Measurements from ENCODE around the gene GLG1. TPM values are rescaled to one million over a fixed set of nuclear protein-coding genes. Genes with fewer than 3 reads are reported as not detected.

GLG1 gene
- total RNA-seq, 1 experiment from 2014 or later = 135 TPM

DNA sequence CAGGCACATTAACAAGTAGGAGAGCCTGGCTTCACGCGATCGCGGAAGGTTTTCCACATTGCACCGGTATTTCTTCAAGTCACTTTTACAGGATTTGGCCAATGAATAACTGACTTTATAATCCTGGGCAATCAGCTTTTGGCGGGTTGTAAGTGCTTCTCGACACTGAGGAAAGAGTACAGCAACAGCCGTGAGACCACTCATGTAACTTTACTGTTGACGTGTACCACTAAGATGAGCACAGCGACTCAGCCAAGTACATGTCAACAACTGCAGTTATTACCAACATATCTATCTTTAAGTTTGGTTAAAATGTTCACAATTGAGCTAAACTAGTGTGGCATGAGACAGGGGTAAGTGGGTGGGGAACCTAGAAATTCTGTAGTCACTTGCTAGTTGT, 113.9 kb downstream of the GLG1 start:
- Mint-ChIP-seq H3K27ac (no peak overlapping the region), H3K4me3 (no peak overlapping the region), H3K9me3 (no peaks in the 10 kb centered on the region), H3K36me3 (ENCODE audit: insufficient read depth in 1 of 3, low read depth in 3 of 3) (peaks cover 29 to 63% (median 56%) of the 10 kb centered on the region in 3 experiments; a peak in 6 of 7 replicates), H3K4me1 (no peaks in the 10 kb centered on the region), H3K27me3 (ENCODE audit: low read depth) (no peaks in the 10 kb centered on the region)
- no peak overlapping the region for H3K23ac ChIP-seq (ENCODE audit: insufficient read length, low read depth, low read length)
- no peaks in the 10 kb centered on the region for H3K27me3 ChIP-seq (ENCODE audit: insufficient read depth, low read length)
- H2BK15ac ChIP-seq (ENCODE audit: low read depth, low read length) = no peak overlapping the region
- no peak overlapping the region for H3K9ac ChIP-seq (ENCODE audit: extremely low read depth, insufficient read length, low read length)
- no peak overlapping the region for H2BK12ac ChIP-seq (ENCODE audit: insufficient read length, low read depth, low read length)
- no peak overlapping the region for H2AK5ac ChIP-seq (ENCODE audit: insufficient read length, low read length)
- H3K4ac ChIP-seq (ENCODE audit: low read depth, low read length) = no peak overlapping the region
- no peak for DNase-seq
- H3T11ph ChIP-seq (ENCODE audit: low read length) = no peak overlapping the region
- TF ChIP-seq, protein P1, sequence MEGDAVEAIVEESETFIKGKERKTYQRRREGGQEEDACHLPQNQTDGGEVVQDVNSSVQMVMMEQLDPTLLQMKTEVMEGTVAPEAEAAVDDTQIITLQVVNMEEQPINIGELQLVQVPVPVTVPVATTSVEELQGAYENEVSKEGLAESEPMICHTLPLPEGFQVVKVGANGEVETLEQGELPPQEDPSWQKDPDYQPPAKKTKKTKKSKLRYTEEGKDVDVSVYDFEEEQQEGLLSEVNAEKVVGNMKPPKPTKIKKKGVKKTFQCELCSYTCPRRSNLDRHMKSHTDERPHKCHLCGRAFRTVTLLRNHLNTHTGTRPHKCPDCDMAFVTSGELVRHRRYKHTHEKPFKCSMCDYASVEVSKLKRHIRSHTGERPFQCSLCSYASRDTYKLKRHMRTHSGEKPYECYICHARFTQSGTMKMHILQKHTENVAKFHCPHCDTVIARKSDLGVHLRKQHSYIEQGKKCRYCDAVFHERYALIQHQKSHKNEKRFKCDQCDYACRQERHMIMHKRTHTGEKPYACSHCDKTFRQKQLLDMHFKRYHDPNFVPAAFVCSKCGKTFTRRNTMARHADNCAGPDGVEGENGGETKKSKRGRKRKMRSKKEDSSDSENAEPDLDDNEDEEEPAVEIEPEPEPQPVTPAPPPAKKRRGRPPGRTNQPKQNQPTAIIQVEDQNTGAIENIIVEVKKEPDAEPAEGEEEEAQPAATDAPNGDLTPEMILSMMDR (conservative IDR thresholded peaks at IDR 0.05) = no peak
- H4K20me1 ChIP-seq (ENCODE audit: control insufficient read depth, insufficient read depth, insufficient read length) = no peaks in the 10 kb centered on the region
- no CpG with 5 or more reads among the region's 10 CpGs for WGBS (ENCODE audit: extremely low coverage, insufficient read length, low lambda C conversion rate)
- no peak overlapping the region for H2BK120ac ChIP-seq (ENCODE audit: low read depth, low read length, poor library complexity, severe bottlenecking)
- no peak overlapping the region for H2AFZ ChIP-seq (ENCODE audit: low read length)
- H3K27ac ChIP-seq (ENCODE audit: insufficient read length, low read depth, low read length) = no peak overlapping the region
- no peak overlapping the region for H3K56ac ChIP-seq (ENCODE audit: insufficient read length, low read depth, low read length)
- no peaks in the 10 kb centered on the region for H3K23me2 ChIP-seq (ENCODE audit: insufficient read length, low read depth, low read length, poor library complexity, severe bottlenecking)
- no peak overlapping the region for H4K8ac ChIP-seq (replicated peaks; ENCODE audit: insufficient read length, low read depth, low read length)
- H3K4me1 ChIP-seq (ENCODE audit: insufficient read depth, low read length) = no peaks in the 10 kb centered on the region
- H3K79me1 ChIP-seq (ENCODE audit: insufficient read depth, low read depth, low read length, poor library complexity, severe bottlenecking) = no peaks in the 10 kb centered on the region
- no peaks in the 10 kb centered on the region for H3K9me3 ChIP-seq (ENCODE audit: control insufficient read depth, low read depth, low read length)
- no peak overlapping the region for H3K4me2 ChIP-seq (ENCODE audit: insufficient read depth, insufficient read length, low read length)
- H2BK5ac ChIP-seq (ENCODE audit: insufficient read length, low read length) = no peak overlapping the region
- H4K5ac ChIP-seq (ENCODE audit: insufficient read length, low read depth, low read length) = no peak overlapping the region
- no peak overlapping the region for H2BK20ac ChIP-seq (ENCODE audit: low read depth, low read length, poor library complexity, severe bottlenecking)
- no peaks in the 10 kb centered on the region for H3K79me2 ChIP-seq (ENCODE audit: insufficient read depth, low read length)
- no peak overlapping the region for H3K18ac ChIP-seq (ENCODE audit: insufficient read length, low read depth, low read length)
- no peak overlapping the region for H3K14ac ChIP-seq (ENCODE audit: insufficient read depth, low read length)
- no peak overlapping the region for H4K91ac ChIP-seq (ENCODE audit: insufficient read length, low read depth, low read length)

Data from H9 (cell line).